Suppressor macrophage treated with lipopolysaccharide for 4 hours (primary cell): ENCODE data around the gene BCORL1.
A peak's percentile ranks its signal among the peaks of the same experiment; 100 is the strongest.

Source experiments
- DNase-seq: peaks from one replicate; pipeline ENCODE4 v3.0.0-alpha.2; 2020

The BCORL1 gene

GRCh38 chrX:130015181-130015580 is 32.7 kb downstream of the BCORL1 start:
- DNase-seq, result no peak

GRCh38 chrX:130018143-130018542 is 35.7 kb downstream of the BCORL1 start:
- no peak for DNase-seq

GRCh38 chrX:130020661-130021324 is 38.4 kb downstream of the BCORL1 start:
- no peak for DNase-seq

GRCh38 chrX:130024127-130024526 is 41.7 kb downstream of the BCORL1 start:
- DNase-seq, result peak; percentile 84

- DNase-seq, result no peak
These were observed 42.8 kb downstream of the BCORL1 start for GRCh38 chrX:130025256-130025655.

- no peak for DNase-seq
These were observed 45.1 kb downstream of the BCORL1 start for GRCh38 chrX:130027569-130027968.

- peak; percentile 47 for DNase-seq
These were observed 45.8 kb downstream of the BCORL1 start for GRCh38 chrX:130028196-130028595.

GRCh38 chrX:130030826-130031225 is 48.4 kb downstream of the BCORL1 start:
- DNase-seq, result no peak

GRCh38 chrX:130032552-130032951 is 50.1 kb downstream of the BCORL1 start:
- DNase-seq, result no peak

- no peak for DNase-seq
These were observed 51.7 kb downstream of the BCORL1 start for GRCh38 chrX:130034178-130034577.

GRCh38 chrX:130039847-130040246 is 57.4 kb downstream of the BCORL1 start:
- no peak for DNase-seq

GRCh38 chrX:130047416-130047815 is 65.0 kb downstream of the BCORL1 start:
- no peak for DNase-seq

- DNase-seq, result no peak
These were observed 66.3 kb downstream of the BCORL1 start for GRCh38 chrX:130048686-130049222.

- DNase-seq, result no peak
These were observed 67.4 kb downstream of the BCORL1 start for GRCh38 chrX:130049821-130050220.

GRCh38 chrX:130051176-130051845 is 68.9 kb downstream of the BCORL1 start:
- DNase-seq, result no peak

GRCh38 chrX:130053236-130053635 is 70.8 kb downstream of the BCORL1 start:
- no peak for DNase-seq

- DNase-seq, result no peak
These were observed 72.7 kb downstream of the BCORL1 start for GRCh38 chrX:130055103-130055502.

GRCh38 chrX:130055899-130056298 is 73.5 kb downstream of the BCORL1 start:
- no peak for DNase-seq

- DNase-seq, result no peak
These were observed 74.8 kb downstream of the BCORL1 start for GRCh38 chrX:130057209-130057608.

GRCh38 chrX:130058652-130059051 is 76.2 kb downstream of the BCORL1 start:
- no peak for DNase-seq

GRCh38 chrX:130060122-130061069 is 78.0 kb downstream of the BCORL1 start:
- peak; percentile 78 for DNase-seq

- no peak for DNase-seq
These were observed 84.7 kb downstream of the BCORL1 start for GRCh38 chrX:130066975-130067615.
